ENCODE measurements around the gene ATRN. TPM values are rescaled to one million over a fixed set of nuclear protein-coding genes. Genes with fewer than 3 reads are reported as not detected.

The ATRN gene
- total RNA-seq, 4 donors from 2014 or later = 14.4 to 20.0 (median 16.3) TPM

GRCh38 chr20:3689978-3690377 is 219.2 kb downstream of the ATRN start:
- Histone ChIP-seq H3K9me3 (no peaks in the 10 kb centered on the region), H3K36me3 (no peaks in the 10 kb centered on the region), H3K4me1 (peaks cover 14 to 16% of the 10 kb centered on the region in 2 donors), H3K4me3 (no peak overlapping the region), H3K27me3 (no peaks in the 10 kb centered on the region), H3K27ac (no peak overlapping the region)
- ATAC-seq (no peak), DNase-seq (no peak)
- intact Hi-C loops (cut with DNase I; ENCODE audit: low total_unique reads) = no loop called here
- TF ChIP-seq CTCF (IDR thresholded peaks at IDR 0.05 in 4 of 5, conservative IDR thresholded peaks at IDR 0.05 in 1 of 5) (no peak), POLR2A (IDR thresholded peaks at IDR 0.05) (no peak)
- in situ Hi-C loops (cut with MboI; ENCODE audit: low sequenced_read_pairs in 4 of 4) = no loop called here

- no peak for ATAC-seq
Observed at GRCh38 chr20:3690413-3690812, 219.6 kb downstream of the ATRN start.

GRCh38 chr20:3691306-3691705 is 220.5 kb downstream of the ATRN start:
- DNase-seq (no peak), ATAC-seq (no peak)
- Histone ChIP-seq H3K27ac (no peak overlapping the region), H3K27me3 (no peaks in the 10 kb centered on the region), H3K4me1 (peaks cover 11 to 13% of the 10 kb centered on the region in 2 donors), H3K36me3 (no peaks in the 10 kb centered on the region), H3K9me3 (peaks cover 0 to 2% (median 0%) of the 10 kb centered on the region in 3 donors), H3K4me3 (no peak overlapping the region)
- in situ Hi-C loops (cut with MboI; ENCODE audit: low sequenced_read_pairs in 4 of 4) (no loop called here), intact Hi-C loops (cut with DNase I; ENCODE audit: low total_unique reads) (no loop called here)
- TF ChIP-seq POLR2A (IDR thresholded peaks at IDR 0.05) (no peak), CTCF (IDR thresholded peaks at IDR 0.05 in 4 of 5, conservative IDR thresholded peaks at IDR 0.05 in 1 of 5) (no peak)

More at GRCh38 chr20:3690413-3690812, 219.6 kb downstream of the ATRN start:
- TF ChIP-seq CTCF (IDR thresholded peaks at IDR 0.05 in 4 of 5, conservative IDR thresholded peaks at IDR 0.05 in 1 of 5) = no peak
- no peak for TF ChIP-seq POLR2A (IDR thresholded peaks at IDR 0.05)
- Histone ChIP-seq H3K27me3 (no peaks in the 10 kb centered on the region), H3K9me3 (no peaks in the 10 kb centered on the region), H3K4me1 (peaks cover 14 to 16% of the 10 kb centered on the region in 2 donors), H3K36me3 (no peaks in the 10 kb centered on the region), H3K27ac (no peak overlapping the region), H3K4me3 (no peak overlapping the region)
- in situ Hi-C loops (cut with MboI; ENCODE audit: low sequenced_read_pairs in 4 of 4) = no loop called here
- DNase-seq = no peak
- intact Hi-C loops (cut with DNase I; ENCODE audit: low total_unique reads) = no loop called here

- Histone ChIP-seq H3K4me3 (no peak overlapping the region), H3K36me3 (no peaks in the 10 kb centered on the region), H3K9me3 (peaks cover 0 to 3% (median 0%) of the 10 kb centered on the region in 3 donors), H3K4me1 (peaks cover 7% of the 10 kb centered on the region in 2 donors), H3K27me3 (no peaks in the 10 kb centered on the region), H3K27ac (no peak overlapping the region)
- TF ChIP-seq CTCF (IDR thresholded peaks at IDR 0.05 in 4 of 5, conservative IDR thresholded peaks at IDR 0.05 in 1 of 5) = no peak
- no peak for TF ChIP-seq POLR2A (IDR thresholded peaks at IDR 0.05)
- DNase-seq (no peak), ATAC-seq (no peak)
- in situ Hi-C loops (cut with MboI; ENCODE audit: low sequenced_read_pairs in 4 of 4) = no loop called here
- intact Hi-C loops (cut with DNase I; ENCODE audit: low total_unique reads) = no loop called here
Observed at GRCh38 chr20:3691897-3692296, 221.1 kb downstream of the ATRN start.

GRCh38 chr20:3692706-3693294 is 222.0 kb downstream of the ATRN start:
- TF ChIP-seq POLR2A (IDR thresholded peaks at IDR 0.05) (no peak), CTCF (IDR thresholded peaks at IDR 0.05 in 4 of 5, conservative IDR thresholded peaks at IDR 0.05 in 1 of 5) (no peak)
- intact Hi-C loops (cut with DNase I; ENCODE audit: low total_unique reads) (no loop called here), in situ Hi-C loops (cut with MboI; ENCODE audit: low sequenced_read_pairs in 4 of 4) (no loop called here)
- no peaks in the 10 kb centered on the region for H3K36me3 ChIP-seq
- no peaks in the 10 kb centered on the region for H3K27me3 ChIP-seq
- H3K9me3 ChIP-seq = peaks cover 0 to 3% (median 0%) of the 10 kb centered on the region in 3 donors
- no peak overlapping the region for H3K4me3 ChIP-seq
- H3K4me1 ChIP-seq = no peaks in the 10 kb centered on the region
- ATAC-seq (no peak), DNase-seq (no peak)
- no peak overlapping the region for H3K27ac ChIP-seq
